GM21367 (cell line): Measurements from ENCODE around the gene F2RL3.
"Not testable (repeated sequence)": the region's sequence is repeated elsewhere in the genome, so short reads cannot be mapped to it uniquely, and the experiment has no call there.

Experiments used
- ATAC-seq: cut with Tn5 transposase; IDR thresholded peaks from one replicate; pipeline ENCODE4 v1.9.1; 2021; ENCODE audit not compliant: unreplicated experiment

The F2RL3 gene

DNA sequence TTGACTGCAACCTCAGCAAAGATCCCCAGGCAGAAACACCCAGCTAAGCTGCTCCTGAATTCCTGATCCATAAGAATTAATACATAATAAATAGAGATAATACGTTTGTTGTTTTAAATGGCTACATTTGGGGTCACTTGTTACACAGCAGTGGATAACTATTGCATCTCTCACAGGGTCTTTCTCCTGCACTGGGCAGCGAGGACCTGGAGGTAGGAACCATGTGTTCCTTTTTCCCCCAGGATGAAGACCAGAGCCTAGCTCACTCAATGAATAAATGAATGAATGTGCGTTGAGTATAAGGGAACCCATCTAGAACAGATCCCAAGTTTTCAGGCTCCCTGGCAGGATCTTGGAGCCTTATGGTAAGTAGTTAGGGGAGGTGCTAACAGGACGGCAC, 30.7 kb downstream of the F2RL3 start:
- ATAC-seq, result no peak

DNA sequence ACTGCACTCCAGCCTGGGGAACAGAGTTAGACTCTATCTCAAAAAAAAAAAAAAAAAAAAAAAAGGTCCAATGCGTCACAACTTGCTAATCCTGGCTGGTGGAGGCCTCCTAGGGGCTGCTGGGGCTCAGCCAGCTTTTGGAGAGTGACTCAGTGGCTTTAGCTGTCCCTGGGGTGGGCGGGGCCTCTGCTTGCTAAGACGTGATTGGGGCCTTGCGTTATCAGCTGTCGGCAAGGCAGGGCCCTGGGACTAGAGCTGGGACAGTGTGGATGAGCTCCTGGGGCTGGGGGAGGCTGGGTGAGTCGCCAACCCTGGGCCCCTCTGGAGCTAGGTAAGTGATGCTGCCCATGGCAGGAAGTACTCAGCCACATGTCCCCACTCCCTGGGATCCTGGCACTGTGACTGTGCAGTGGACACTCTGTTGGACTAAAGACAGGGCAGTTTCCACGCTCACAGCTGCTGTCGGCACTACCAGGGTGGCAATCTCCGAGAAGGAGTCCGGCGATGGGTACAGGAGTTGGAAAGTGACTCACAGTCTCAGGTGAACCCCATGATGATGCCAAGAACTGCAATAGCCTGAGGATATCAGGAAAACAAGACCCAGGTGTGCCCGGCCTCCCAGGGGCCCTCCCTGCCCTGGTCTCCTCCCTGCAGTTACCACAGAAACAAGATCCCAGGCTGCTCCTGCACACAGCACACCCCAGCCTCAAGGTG, 32.2 kb downstream of the F2RL3 start:
- no peak for ATAC-seq

DNA sequence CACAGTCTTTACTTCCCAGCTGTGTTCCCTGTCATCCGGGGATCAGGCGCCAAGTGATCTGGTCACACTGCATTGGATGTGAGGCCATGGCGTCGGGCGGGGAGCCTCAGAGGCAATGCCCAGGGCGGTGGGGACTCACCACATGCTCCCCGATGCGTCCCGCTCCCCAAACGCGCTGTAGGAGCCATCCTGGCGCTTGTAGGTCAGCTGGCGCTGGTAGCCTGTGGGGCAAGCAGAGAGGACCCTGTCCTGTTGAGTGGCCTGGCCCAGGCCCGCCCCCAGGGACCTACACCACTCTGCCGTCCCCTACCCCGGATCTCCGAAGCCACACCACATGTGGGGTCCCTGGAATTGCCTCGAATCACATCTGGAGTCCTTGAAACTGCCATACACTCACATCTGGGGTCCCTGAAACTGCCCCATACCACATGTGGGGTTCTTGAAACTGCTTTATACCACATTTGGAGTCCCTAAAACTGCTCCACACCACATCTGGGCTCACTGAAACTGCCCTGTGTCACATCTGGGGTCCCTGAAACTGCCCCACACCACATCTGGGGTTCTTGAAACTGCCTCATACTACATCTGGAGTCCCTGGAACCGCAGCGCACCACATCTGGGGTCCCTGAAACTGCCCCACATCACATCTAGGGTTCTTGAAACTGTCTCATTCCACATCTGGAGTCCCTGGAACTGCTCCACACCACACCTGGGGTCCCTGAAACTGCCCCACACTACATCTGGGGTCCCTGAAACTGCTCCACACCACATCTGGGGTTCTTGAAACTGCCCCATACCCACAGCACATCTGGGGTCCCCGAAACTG, 33.2 kb downstream of the F2RL3 start:
- ATAC-seq, result no peak

DNA sequence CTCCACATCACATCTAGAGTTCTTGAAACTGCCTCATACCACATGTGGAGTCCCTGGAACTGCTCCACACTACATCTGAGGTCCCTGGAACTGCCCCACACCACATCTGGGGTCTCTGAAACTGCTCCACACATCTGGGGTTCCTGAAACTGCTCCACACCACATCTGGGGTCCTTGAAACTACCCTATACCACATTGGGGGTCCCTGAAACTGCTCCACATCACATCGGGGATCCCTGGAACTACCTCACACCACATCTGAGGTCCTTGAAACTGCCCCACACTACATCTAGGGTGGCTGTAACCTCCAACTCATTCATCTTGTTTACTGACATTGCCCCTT, 33.8 kb downstream of the F2RL3 start:
- no peak for ATAC-seq

DNA sequence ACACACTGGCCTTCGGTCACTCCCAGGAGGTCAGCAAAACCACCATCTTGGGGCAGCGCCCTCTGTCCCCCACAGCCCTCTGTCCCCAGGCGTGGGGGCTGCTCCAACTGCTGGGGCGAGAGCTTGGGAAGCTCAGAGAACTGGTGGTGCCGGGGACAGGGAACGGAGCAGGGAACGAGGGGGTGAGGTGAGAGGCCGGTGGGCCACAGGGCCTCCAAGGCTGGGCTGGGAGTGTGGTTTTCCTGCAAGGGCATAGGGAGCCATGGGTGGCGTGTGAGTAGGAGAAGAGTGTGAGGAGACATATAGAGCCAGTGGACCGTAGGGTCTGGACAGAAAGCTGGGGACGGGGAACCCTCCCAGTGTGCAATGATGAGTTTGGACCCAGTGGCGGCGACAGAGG, 34.1 kb downstream of the F2RL3 start:
- no peak for ATAC-seq

DNA sequence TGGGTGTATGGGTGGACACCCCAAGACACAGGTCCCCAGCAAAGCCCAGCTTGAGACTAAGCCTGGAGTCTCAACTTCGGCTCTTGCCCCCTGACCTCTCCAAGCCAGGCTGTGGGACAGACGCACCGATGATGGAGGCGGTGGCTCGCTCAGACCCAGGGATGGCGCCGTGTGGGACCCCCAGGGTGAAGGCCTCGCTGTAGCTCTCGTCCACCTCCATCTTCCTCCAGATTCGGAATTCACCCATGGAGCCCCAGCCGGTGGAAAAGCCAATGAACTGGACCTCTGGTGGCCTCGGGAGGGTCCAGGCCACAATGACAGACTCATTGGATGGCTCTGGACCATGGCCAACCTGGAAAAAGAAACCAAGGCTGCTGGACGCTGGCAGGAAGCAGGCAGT, 39.1 kb downstream of the F2RL3 start:
- ATAC-seq, result no peak

DNA sequence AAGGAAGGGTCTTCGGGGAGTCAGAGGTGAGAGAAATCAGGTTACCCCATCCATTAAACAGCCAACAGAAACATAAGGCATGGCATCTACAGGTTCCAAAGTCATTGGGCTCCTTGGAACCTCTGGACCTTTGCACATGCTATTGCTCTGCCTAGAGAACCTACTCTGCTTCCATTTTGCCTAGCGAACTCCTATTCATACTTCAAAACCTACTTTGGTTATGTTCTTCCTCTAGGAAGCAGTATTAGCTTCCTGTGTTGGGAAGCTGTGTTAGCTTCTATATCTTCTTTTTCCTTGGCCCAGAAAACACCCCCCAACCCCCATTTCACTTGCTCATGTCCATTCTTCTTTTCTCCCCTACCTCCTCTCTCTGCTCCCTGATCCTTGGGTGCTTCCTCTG, 39.6 kb downstream of the F2RL3 start:
- no peak for ATAC-seq

DNA sequence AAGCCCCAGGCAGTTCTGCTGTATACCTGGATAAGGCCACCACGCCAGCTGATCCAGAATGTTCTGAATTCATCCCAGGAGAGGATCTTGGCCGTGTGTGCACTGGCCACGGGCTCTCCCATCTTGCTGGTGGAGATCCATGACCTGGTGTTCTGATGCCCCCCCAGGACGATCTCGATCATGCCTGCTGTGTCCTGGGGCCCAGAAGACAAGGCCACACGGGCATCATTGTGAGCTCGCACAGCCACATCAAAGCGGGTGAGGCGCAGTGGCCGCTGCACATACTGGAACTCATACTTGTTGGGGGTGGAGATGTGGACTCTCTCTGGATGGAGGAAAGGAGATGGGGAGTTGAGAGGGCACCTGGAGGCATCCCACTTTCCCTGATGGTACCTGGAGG, 40.1 kb downstream of the F2RL3 start:
- no peak for ATAC-seq

DNA sequence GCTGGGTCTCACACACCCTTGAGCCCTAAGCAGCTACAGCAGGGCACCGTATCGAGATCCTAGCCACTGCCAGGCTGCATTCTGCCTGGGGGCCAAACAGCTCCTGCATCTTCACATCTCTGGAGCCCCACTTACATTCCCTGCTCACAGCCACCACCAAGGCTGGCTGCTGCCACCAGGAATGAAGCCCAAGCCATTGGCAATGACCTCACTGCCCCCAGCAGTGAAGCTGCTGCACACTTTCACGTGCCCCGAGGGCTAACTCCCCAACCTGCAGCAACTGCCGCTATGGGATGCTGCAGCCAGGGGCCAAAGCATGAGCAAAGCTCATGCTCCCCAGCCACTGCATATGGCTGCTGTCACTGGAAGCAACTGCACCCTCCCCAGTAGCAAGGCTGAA, 42.0 kb downstream of the F2RL3 start:
- no peak for ATAC-seq

DNA sequence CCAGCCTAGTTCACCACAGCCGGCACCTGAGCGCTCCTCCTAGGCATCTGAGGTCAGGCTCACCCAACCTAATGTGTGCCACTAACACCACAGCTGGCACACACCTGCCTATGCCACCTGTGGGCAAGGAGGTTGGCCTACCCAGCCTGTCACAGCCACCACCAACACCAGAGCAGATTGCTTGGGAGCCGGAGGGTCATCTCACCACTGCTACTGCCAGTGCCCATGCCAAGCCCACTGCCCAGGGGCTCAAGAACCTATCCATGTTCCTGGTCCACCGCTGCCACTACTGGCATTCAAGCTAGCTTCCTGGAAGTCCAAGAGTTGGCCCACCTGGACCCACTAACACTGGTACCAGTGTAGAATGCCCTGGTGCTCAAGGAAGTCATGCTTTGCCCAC, 42.5 kb downstream of the F2RL3 start:
- no peak for ATAC-seq

DNA sequence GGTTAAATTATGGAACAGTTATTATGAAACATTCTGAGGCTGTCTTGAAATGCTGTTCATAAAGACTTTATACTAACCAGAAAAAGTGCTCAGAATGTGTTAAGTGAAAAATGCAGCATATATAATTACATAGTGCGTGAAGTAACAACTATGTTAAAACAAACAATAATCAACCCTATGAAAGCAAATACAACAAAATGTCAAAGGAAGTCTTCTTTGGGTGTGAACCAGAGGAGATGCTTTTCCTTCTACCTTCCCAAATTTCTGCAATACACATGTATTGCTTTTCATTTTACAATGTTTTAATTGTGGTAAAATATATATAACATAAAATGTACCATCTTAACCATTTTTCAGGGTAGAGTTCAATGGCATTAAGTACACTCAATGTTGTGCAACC, 45.7 kb downstream of the F2RL3 start:
- ATAC-seq, result no peak

DNA sequence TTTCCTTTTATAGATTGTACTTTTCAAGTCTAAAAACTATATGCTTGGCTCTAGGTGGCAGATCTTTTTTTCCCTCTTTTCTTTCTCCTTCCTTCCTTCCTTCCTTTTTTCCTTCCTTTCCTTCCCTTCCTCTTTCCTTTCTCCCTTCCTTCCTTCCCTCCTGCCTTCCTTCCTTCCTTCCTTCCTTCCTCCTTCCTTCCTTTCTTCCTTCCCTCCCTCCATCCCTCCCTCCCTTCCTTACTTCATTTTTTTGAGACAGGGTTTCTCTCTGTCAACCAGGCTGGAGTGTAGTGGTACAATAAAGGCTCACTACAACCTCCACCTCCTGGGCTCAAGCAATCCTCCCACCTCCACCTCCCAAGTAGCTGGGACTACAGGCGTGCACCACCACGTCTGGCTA, 48.1 kb downstream of the F2RL3 start:
- ATAC-seq, result no peak

DNA sequence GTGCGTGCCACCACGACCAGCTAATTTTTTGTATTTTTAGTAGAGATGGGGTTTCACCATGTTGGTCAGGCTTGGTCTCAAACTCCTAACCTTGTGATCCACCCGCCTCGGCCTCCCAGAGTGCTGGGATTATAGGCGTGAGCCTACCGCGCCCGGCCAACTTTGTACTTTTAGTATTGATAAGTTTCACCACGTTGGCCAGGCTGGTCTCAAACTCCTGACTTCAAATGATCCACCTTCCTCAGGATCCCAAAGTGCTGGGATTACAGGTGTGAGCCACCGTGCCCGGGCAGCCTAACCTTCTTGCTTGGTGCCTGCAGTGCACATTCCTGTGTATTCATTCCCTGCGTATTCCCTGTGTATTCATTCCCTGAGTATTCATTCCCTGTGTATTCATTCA, 49.0 kb downstream of the F2RL3 start:
- ATAC-seq, result not testable (repeated sequence)

DNA sequence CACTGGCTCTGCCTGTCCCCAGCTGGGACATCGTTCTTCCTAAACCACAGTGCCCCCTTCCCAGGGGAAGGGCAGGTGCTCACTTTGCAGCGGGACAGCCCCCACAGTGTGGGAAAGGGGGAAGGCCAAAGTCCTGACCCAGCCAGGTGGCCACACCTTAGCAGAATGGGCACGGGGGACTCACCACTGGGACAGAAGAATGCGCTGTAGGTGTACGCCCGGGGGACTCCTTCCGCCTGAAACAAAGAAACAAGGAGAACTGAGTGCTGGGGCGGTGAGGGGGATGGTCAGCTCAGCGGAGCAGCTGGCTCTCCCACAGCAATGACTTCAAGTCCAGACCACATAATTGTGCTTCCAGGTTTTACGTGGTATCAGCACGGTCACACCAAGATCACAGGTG, 49.4 kb downstream of the F2RL3 start:
- ATAC-seq, result no peak

DNA sequence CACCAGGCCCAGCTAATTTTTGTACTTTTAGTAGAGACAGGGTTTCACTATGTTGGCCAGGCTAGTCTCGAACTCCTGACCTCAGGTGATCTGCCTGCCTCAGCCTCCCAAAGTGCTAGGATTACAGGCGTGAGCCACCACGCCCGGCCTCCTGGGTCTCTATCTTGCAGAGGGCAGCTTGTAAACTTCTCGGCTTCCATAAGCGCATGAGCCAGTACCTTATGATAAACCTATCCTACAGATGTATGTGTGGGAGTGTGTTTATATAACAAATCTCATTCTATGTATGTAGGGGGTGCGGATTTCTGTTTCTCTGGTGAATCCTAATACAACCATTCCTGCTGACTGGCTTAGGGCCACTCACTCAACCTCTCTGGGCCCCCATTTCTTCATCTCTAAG, 51.3 kb downstream of the F2RL3 start:
- ATAC-seq, result not testable (repeated sequence)

DNA sequence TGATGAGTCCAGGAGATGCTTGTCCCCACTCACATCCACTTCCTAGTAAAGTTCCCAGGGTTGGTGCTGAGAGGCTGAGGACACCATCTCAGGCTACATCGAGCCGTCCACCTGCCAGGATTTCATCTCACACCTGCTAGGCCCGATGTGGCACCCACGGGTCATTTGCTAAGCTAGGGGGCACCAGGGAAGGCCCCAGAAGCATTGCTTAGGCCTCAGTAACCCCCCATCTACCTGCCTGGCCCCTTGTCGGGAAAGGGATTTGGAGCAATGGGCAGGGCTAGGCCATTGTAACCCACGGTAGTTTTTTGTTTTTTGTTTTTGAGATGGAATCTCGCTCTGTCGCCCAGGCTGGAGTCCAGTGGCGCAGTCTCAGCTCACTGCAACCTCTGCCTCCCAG, 51.8 kb downstream of the F2RL3 start:
- ATAC-seq, result no peak
